SK-N-SH treated with all-trans-retinoic acid at 6 μM for 48 hours (cell line): ENCODE measurements around the gene EGR1.

Experiments
- TF ChIP-seq, protein P1 (sequence below): fragments of 250-450 bp; sonication (Bioruptor Pico); IDR thresholded peaks from 2 replicates; pipeline ENCODE4 v1.5.0; 2020; ENCODE audit warnings: mild to moderate bottlenecking, moderate library complexity
- TF ChIP-seq, protein P2 (sequence below): fragments of 250-450 bp; sonication (Bioruptor Pico); IDR thresholded peaks from 2 replicates; pipeline ENCODE4 v1.8.0; 2021; ENCODE audit warnings: low read depth, mild to moderate bottlenecking, moderate library complexity, borderline replicate concordance

DNA sequence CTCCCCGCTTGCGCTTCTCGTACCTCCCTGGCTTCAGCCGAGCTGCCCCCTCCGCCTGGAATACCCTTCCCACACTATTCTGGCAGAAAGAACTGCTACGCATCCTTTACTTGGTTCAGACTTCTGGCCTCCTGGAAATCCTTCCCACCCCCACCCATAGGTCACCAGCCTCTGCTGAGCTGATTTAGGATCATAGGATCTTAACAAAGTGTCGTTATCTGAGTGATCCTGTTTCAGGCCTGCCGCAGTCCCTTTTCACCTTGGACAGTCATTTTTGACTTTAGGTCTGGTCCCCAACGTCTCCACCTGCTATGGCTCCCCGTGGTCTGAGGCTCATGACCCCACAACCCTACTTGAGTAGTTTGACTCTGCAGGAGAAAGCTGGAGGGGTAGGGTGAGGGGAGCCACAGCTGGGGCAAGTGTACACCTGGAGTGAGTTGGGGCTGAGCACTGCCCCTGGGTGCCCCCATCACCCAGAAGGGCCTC is 27.3 kb downstream of the EGR1 start:
- TF ChIP-seq, protein P1, sequence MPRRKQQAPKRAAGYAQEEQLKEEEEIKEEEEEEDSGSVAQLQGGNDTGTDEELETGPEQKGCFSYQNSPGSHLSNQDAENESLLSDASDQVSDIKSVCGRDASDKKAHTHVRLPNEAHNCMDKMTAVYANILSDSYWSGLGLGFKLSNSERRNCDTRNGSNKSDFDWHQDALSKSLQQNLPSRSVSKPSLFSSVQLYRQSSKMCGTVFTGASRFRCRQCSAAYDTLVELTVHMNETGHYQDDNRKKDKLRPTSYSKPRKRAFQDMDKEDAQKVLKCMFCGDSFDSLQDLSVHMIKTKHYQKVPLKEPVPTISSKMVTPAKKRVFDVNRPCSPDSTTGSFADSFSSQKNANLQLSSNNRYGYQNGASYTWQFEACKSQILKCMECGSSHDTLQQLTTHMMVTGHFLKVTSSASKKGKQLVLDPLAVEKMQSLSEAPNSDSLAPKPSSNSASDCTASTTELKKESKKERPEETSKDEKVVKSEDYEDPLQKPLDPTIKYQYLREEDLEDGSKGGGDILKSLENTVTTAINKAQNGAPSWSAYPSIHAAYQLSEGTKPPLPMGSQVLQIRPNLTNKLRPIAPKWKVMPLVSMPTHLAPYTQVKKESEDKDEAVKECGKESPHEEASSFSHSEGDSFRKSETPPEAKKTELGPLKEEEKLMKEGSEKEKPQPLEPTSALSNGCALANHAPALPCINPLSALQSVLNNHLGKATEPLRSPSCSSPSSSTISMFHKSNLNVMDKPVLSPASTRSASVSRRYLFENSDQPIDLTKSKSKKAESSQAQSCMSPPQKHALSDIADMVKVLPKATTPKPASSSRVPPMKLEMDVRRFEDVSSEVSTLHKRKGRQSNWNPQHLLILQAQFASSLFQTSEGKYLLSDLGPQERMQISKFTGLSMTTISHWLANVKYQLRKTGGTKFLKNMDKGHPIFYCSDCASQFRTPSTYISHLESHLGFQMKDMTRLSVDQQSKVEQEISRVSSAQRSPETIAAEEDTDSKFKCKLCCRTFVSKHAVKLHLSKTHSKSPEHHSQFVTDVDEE (CRISPR knock-in tag), result no peak
- TF ChIP-seq, protein P2, sequence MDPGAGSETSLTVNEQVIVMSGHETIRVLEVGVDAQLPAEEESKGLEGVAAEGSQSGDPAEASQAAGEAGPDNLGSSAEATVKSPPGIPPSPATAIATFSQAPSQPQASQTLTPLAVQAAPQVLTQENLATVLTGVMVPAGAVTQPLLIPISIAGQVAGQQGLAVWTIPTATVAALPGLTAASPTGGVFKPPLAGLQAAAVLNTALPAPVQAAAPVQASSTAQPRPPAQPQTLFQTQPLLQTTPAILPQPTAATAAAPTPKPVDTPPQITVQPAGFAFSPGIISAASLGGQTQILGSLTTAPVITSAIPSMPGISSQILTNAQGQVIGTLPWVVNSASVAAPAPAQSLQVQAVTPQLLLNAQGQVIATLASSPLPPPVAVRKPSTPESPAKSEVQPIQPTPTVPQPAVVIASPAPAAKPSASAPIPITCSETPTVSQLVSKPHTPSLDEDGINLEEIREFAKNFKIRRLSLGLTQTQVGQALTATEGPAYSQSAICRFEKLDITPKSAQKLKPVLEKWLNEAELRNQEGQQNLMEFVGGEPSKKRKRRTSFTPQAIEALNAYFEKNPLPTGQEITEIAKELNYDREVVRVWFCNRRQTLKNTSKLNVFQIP (CRISPR knock-in tag), result no peak
